Measurements from ENCODE around the gene TPTE2. TPM values are rescaled to one million over a fixed set of nuclear protein-coding genes. Genes with fewer than 3 reads are reported as not detected.

TPTE2 gene
- total RNA-seq, 4 donors from 2014 or later = not detected

- peaks cover 0 to 8% (median 0%) of the 10 kb centered on the region in 4 donors for H3K27me3 ChIP-seq
- H3K4me3 ChIP-seq = no peak overlapping the region
- intact Hi-C loops (cut with DNase I) = no loop called here
- no peak for DNase-seq
- WGBS, 2 donors = 100% methylated on average over 1 of the region's 1 CpG
- no peaks in the 10 kb centered on the region for H3K9me3 ChIP-seq
- TF ChIP-seq POLR2A (IDR thresholded peaks at IDR 0.05) = no peak
- no peak for TF ChIP-seq CTCF (IDR thresholded peaks at IDR 0.05)
- no peaks in the 10 kb centered on the region for H3K4me1 ChIP-seq
- no peaks in the 10 kb centered on the region for H3K36me3 ChIP-seq
- H3K27ac ChIP-seq = no peak overlapping the region
Observed at GRCh38 chr13:19592657-19593180, 31.4 kb upstream of the TPTE2 start.

- intact Hi-C loops (cut with DNase I) = no loop called here
- no peak for DNase-seq
- WGBS, 2 donors = 83 to 85% methylated on average over 6 to 7 of the region's 7 CpGs
- Histone ChIP-seq H3K27ac (no peak overlapping the region), H3K4me1 (no peaks in the 10 kb centered on the region), H3K4me3 (no peak overlapping the region), H3K9me3 (no peaks in the 10 kb centered on the region), H3K36me3 (no peaks in the 10 kb centered on the region), H3K27me3 (peaks cover 0 to 6% (median 0%) of the 10 kb centered on the region in 4 donors)
- TF ChIP-seq POLR2A (IDR thresholded peaks at IDR 0.05) = no peak
- no peak for TF ChIP-seq CTCF (IDR thresholded peaks at IDR 0.05)
Observed at GRCh38 chr13:19591864-19592263, 30.5 kb upstream of the TPTE2 start.

- H3K27ac ChIP-seq = no peak overlapping the region
- TF ChIP-seq CTCF (IDR thresholded peaks at IDR 0.05) (no peak), POLR2A (IDR thresholded peaks at IDR 0.05) (no peak)
- peaks cover 0 to 11% (median 0%) of the 10 kb centered on the region in 4 donors for H3K27me3 ChIP-seq
- no peaks in the 10 kb centered on the region for H3K9me3 ChIP-seq
- 69 to 78% methylated on average over 5 of the region's 5 CpGs for WGBS, 2 donors
- H3K36me3 ChIP-seq = no peaks in the 10 kb centered on the region
- H3K4me1 ChIP-seq = no peaks in the 10 kb centered on the region
- DNase-seq = no peak
- intact Hi-C loops (cut with DNase I) = no loop called here
- no peak overlapping the region for H3K4me3 ChIP-seq
Observed at GRCh38 chr13:19590423-19590822, 29.1 kb upstream of the TPTE2 start.

- Histone ChIP-seq H3K27ac (no peak overlapping the region), H3K4me1 (no peaks in the 10 kb centered on the region), H3K36me3 (no peaks in the 10 kb centered on the region), H3K27me3 (peaks cover 0 to 11% (median 0%) of the 10 kb centered on the region in 4 donors), H3K9me3 (no peaks in the 10 kb centered on the region), H3K4me3 (no peak overlapping the region)
- TF ChIP-seq POLR2A (IDR thresholded peaks at IDR 0.05) (no peak), CTCF (IDR thresholded peaks at IDR 0.05) (no peak)
- WGBS, 2 donors = 45 to 63% methylated on average over 2 of the region's 2 CpGs
- DNase-seq = no peak
- intact Hi-C loops (cut with DNase I) = no loop called here
Observed at GRCh38 chr13:19589312-19589711, 28.0 kb upstream of the TPTE2 start.

- H3K27ac ChIP-seq = no peak overlapping the region
- no peaks in the 10 kb centered on the region for H3K36me3 ChIP-seq
- no peaks in the 10 kb centered on the region for H3K4me1 ChIP-seq
- H3K9me3 ChIP-seq = no peaks in the 10 kb centered on the region
- H3K27me3 ChIP-seq = peaks cover 0 to 11% (median 0%) of the 10 kb centered on the region in 4 donors
- intact Hi-C loops (cut with DNase I) = no loop called here
- peak in 3 of 6 experiments; percentile 33 to 48 (median 39) for TF ChIP-seq CTCF (IDR thresholded peaks at IDR 0.05)
- TF ChIP-seq POLR2A (IDR thresholded peaks at IDR 0.05) = no peak
- no peak overlapping the region for H3K4me3 ChIP-seq
- no peak for DNase-seq
- WGBS, 2 donors = 65 to 68% methylated on average over 9 of the region's 9 CpGs
Observed at GRCh38 chr13:19587635-19588300, 26.4 kb upstream of the TPTE2 start.
